ENCODE data around the gene SMARCAD1. TPM values are rescaled to one million over a fixed set of nuclear protein-coding genes. Genes with fewer than 3 reads are reported as not detected.

Gene SMARCAD1
- polyA plus RNA-seq, 4 donors = 52.9 to 69.9 (median 59.6) TPM

Other genes with a start within 250 kb of the SMARCAD1 start
- 1 to 10 TPM; 1.7 to 4.7 (median 3.5) TPM for gene HPGDS, start 135.0 kb downstream of the SMARCAD1 start, polyA plus RNA-seq (ENCODE audit: insufficient read length in 4 of 4)
- 10 to 100 TPM; 42.5 to 53.4 (median 52.8) TPM for gene PDLIM5, start 244.1 kb downstream of the SMARCAD1 start, polyA plus RNA-seq (ENCODE audit: insufficient read length in 4 of 4)

Measured in left renal cortex interstitium (tissue), 4 donors.